PFSK-1 (cell line): ENCODE measurements around the gene KLF6.

Experiments used
- FOXP2 ChIP-seq: optimal IDR thresholded peaks from 2 replicates; pipeline ENCODE3; 2011; ENCODE audit warnings: borderline replicate concordance, control low read depth, inconsistent platforms; ENCODE audit not compliant: insufficient read depth; ENCODE audit errors: extremely low read length, extremely low read depth
- POLR2AphosphoS5 ChIP-seq: IDR thresholded peaks from 2 replicates; pipeline ENCODE4 v1.6.1; 2012; ENCODE audit warnings: low read depth, mild to moderate bottlenecking, control low read depth, low read length, moderate library complexity
- SIN3A ChIP-seq: IDR thresholded peaks from 2 replicates; pipeline ENCODE4 v1.6.1; 2012; ENCODE audit warnings: mild to moderate bottlenecking, low read length, moderate library complexity, borderline replicate concordance; ENCODE audit not compliant: insufficient read depth
- TAF1 ChIP-seq: IDR thresholded peaks from 2 replicates; pipeline ENCODE4 v1.6.1; 2012; ENCODE audit warnings: low read length, control low read depth, borderline replicate concordance; ENCODE audit not compliant: insufficient read depth
- TF ChIP-seq, protein P1 (sequence below), 2 experiments: IDR thresholded peaks; 2 replicates each; pipeline versions ENCODE4 v1.6.1 to v1.8.0; 2011 to 2012; ENCODE audit warnings: low read depth in 2 of 2, low read length in 2 of 2, control low read depth in 1 of 2, inconsistent platforms in 1 of 2, mild to moderate bottlenecking in 1 of 2, moderate library complexity in 1 of 2; ENCODE audit not compliant: insufficient read depth in 1 of 2

KLF6 gene

DNA sequence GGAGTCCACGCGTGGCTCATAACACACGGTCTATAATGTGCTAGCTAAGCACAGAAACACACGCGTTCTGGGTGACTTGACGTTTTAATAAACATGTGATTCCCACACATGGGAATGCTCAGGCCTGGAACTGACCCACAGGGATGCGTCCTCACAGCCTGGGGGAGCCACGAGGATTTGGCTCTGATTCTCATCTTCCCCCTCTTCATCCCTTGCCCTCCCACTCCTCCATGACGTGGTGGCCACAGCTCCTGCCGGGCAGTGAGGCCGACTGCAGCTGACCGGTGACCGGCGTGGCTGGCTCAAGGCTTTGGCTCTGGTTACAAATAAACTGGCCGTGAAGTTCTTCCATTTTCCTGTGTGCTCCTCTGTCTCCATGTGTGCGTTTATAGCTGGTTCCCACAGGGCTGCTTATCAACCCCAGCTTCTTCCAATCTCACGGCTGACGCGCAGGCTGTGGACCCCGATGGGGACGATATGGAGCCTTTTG, 40.9 kb upstream of the KLF6 start:
- TF ChIP-seq FOXP2: no peak
- no peak for TF ChIP-seq SIN3A
- TF ChIP-seq, protein P1, sequence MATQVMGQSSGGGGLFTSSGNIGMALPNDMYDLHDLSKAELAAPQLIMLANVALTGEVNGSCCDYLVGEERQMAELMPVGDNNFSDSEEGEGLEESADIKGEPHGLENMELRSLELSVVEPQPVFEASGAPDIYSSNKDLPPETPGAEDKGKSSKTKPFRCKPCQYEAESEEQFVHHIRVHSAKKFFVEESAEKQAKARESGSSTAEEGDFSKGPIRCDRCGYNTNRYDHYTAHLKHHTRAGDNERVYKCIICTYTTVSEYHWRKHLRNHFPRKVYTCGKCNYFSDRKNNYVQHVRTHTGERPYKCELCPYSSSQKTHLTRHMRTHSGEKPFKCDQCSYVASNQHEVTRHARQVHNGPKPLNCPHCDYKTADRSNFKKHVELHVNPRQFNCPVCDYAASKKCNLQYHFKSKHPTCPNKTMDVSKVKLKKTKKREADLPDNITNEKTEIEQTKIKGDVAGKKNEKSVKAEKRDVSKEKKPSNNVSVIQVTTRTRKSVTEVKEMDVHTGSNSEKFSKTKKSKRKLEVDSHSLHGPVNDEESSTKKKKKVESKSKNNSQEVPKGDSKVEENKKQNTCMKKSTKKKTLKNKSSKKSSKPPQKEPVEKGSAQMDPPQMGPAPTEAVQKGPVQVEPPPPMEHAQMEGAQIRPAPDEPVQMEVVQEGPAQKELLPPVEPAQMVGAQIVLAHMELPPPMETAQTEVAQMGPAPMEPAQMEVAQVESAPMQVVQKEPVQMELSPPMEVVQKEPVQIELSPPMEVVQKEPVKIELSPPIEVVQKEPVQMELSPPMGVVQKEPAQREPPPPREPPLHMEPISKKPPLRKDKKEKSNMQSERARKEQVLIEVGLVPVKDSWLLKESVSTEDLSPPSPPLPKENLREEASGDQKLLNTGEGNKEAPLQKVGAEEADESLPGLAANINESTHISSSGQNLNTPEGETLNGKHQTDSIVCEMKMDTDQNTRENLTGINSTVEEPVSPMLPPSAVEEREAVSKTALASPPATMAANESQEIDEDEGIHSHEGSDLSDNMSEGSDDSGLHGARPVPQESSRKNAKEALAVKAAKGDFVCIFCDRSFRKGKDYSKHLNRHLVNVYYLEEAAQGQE (IDR thresholded peaks at IDR 0.05; ENCODE audit: insufficient read depth in 1 of 2, low read depth in 2 of 2, low read length in 2 of 2): no peak
- TF ChIP-seq TAF1: no peak
- no peak for TF ChIP-seq POLR2AphosphoS5

DNA sequence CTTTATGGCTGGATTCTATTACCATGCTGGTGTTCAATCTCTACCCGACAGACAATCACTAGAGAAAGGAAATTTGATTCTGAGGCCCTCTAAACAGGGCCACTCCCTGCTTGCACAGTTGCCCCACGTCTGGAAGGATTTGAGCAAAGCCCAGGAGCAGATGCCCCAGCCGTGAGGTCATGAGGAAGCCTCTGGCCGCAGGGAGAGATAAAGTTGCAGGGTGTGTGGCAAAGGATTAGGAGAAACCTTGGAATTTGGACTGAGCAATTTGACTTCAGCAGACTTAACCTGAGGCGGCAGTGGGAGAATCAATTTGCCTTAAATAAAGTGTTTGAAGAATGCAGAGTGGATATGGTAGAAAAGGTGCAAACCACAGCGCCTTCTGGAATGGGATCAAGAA, 40.2 kb upstream of the KLF6 start:
- no peak for TF ChIP-seq TAF1
- TF ChIP-seq POLR2AphosphoS5: no peak
- TF ChIP-seq, protein P1 (IDR thresholded peaks at IDR 0.05; ENCODE audit: insufficient read depth in 1 of 2, low read depth in 2 of 2, low read length in 2 of 2): no peak
- no peak for TF ChIP-seq SIN3A
- no peak for TF ChIP-seq FOXP2

DNA sequence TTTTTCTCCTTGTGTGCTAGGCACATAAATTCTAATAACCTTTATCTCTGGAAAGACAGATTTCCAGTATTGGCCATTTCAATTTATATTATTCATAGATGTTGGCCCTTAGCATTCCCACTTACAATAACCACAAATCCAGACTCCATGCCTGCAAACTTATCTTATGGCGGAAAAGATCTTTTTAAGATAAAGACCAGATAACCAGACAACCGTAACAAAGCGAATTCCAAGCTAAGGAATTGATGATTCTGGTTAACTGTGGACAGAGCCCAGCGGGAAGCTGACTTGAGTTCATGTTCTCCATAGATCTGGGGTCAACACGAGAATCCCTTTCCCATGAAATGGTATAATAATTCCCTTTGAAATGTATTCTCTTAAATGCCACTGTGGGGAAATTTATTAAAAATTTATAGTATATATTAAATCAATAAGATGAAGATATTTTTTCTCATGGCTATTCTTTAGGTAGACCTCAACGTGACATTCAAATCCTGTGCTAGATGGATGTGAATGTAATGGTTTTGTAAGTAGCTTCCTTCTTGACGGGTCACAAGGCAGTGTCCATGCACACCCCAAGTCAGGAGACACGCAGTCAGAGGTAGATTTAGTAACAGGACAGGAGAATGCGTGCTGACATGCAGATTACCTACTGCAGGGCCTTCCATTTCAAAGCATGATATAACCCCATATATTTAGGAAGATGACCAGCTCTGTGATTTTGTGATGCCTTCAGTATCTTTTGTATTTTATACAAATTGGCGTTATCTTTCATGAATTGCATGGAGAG, 37.7 kb upstream of the KLF6 start:
- no peak for TF ChIP-seq FOXP2
- TF ChIP-seq TAF1: no peak
- TF ChIP-seq POLR2AphosphoS5: no peak
- no peak for TF ChIP-seq SIN3A
- TF ChIP-seq, protein P1 (IDR thresholded peaks at IDR 0.05; ENCODE audit: insufficient read depth in 1 of 2, low read depth in 2 of 2, low read length in 2 of 2): no peak

DNA sequence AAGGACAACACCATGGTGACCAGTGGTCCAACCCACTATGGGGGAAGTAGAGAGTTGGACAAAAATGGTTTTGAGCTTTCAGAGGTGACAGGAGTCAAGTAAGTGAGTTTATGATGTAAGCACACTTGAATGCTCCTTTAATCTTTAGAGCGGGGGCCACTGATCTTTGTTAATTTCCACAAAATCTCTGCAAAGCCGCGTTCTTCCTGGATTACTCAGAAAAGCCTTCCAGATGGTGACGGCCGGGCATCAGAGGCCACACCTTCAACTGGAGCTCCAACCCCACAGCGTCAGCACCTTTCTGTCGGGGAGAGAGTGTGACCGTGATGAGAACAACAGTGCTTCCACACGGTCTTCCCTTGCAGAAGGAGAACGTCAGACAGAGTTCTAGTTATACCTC, 35.2 kb upstream of the KLF6 start:
- TF ChIP-seq TAF1: no peak
- no peak for TF ChIP-seq SIN3A
- TF ChIP-seq, protein P1 (IDR thresholded peaks at IDR 0.05; ENCODE audit: insufficient read depth in 1 of 2, low read depth in 2 of 2, low read length in 2 of 2): no peak
- no peak for TF ChIP-seq FOXP2
- TF ChIP-seq POLR2AphosphoS5: no peak

DNA sequence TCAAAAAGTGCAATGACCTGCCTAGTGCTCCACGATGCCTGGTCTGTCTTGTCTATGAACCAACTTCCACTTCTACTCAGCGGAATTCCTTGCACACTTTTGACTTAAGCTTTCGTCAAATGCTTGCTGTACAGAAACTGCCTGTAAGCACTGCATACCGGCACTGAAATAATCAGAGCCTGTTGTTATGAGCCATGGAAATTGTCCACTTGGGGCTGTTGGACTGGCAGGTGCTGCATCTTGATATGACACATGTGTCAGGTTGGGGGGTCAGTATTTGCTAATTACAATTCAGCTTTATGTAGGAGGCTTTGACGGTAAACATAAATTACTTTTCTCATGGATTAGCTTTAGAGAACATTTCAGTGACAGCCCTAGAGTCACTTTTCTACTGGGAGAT, 32.0 kb upstream of the KLF6 start:
- TF ChIP-seq TAF1 (no peak), SIN3A (no peak), POLR2AphosphoS5 (no peak), FOXP2 (no peak)
- TF ChIP-seq, protein P1 (IDR thresholded peaks at IDR 0.05; ENCODE audit: insufficient read depth in 1 of 2, low read depth in 2 of 2, low read length in 2 of 2): no peak
